Measurements from ENCODE around the gene SLC12A5.

GRCh38 chr20:46014517-46015396 lies 14.3 kb upstream of the SLC12A5 start:
- TF ChIP-seq POLR2AphosphoS5 (IDR thresholded peaks at IDR 0.05) (no peak), POLR2A (IDR thresholded peaks at IDR 0.05; ENCODE audit: low read depth) (no peak)

All from esophagus muscularis mucosa (tissue), 2 donors.